Neuronal stem cell (in vitro differentiated cells): ENCODE measurements around the gene TRIM8.

Experiments
- DNase-seq: peaks from one replicate; pipeline ENCODE4 v3.0.0-alpha.2; 2013; ENCODE audit warnings: low spot score
- H2AFZ ChIP-seq: one replicate; pipeline ENCODE4 v1.6.1; 2013; ENCODE audit warnings: mild to moderate bottlenecking, low read length, inconsistent platforms
- H2AK5ac ChIP-seq: 2 replicates; pipeline ENCODE4 v1.6.1; 2013; ENCODE audit warnings: low read depth, mild to moderate bottlenecking, inconsistent platforms, low read length, moderate library complexity, mixed read lengths
- H2BK120ac ChIP-seq: 2 replicates; pipeline ENCODE4 v1.6.1; 2013; ENCODE audit warnings: low read depth, mild to moderate bottlenecking, inconsistent platforms, low read length, moderate library complexity, mixed read lengths
- H2BK12ac ChIP-seq: one replicate; pipeline ENCODE4 v1.6.1; 2013; ENCODE audit warnings: low read length, inconsistent platforms
- H2BK15ac ChIP-seq: 2 replicates; pipeline ENCODE4 v1.6.1; 2013; ENCODE audit warnings: mild to moderate bottlenecking, low read length, inconsistent platforms, mixed read lengths
- H2BK5ac ChIP-seq: one replicate; pipeline ENCODE4 v1.6.1; 2013; ENCODE audit warnings: inconsistent platforms, mild to moderate bottlenecking, low read length, moderate library complexity
- H3K14ac ChIP-seq: one replicate; pipeline ENCODE4 v1.6.1; 2013; ENCODE audit warnings: low read length, inconsistent platforms
- H3K18ac ChIP-seq: 2 replicates; pipeline ENCODE4 v1.6.1; 2013; ENCODE audit warnings: low read length, inconsistent platforms
- H3K23ac ChIP-seq: 2 replicates; pipeline ENCODE4 v1.6.1; 2013; ENCODE audit warnings: low read depth, mild to moderate bottlenecking, mixed read lengths, low read length, inconsistent platforms; ENCODE audit not compliant: poor library complexity
- H3K27ac ChIP-seq: replicated peaks from 3 replicates; pipeline ENCODE4 v1.5.1; 2013; ENCODE audit warnings: low read length, inconsistent platforms
- H3K27me3 ChIP-seq, 3 experiments: 2 replicates each; pipeline ENCODE4 v1.6.1; 2013; ENCODE audit warnings: low read length in 3 of 3, mild to moderate bottlenecking in 2 of 3, inconsistent platforms in 1 of 3, low read depth in 1 of 3, mixed read lengths in 1 of 3, moderate library complexity in 1 of 3; ENCODE audit not compliant: control insufficient read depth in 3 of 3, insufficient read depth in 3 of 3
- H3K36me3 ChIP-seq, 2 donors: replicated peaks in 1 of 2; 2 replicates each; pipeline ENCODE4 v1.6.1; 2013; ENCODE audit warnings: low read length in 2 of 2; ENCODE audit not compliant: control insufficient read depth in 2 of 2, insufficient read depth in 2 of 2
- H3K4ac ChIP-seq: 2 replicates; pipeline ENCODE4 v1.6.1; 2013; ENCODE audit warnings: inconsistent platforms, mild to moderate bottlenecking, low read length, moderate library complexity
- H3K4me1 ChIP-seq, 2 donors: 1 replicate in 1 of 2; 2 replicates in 1 of 2; pipeline ENCODE4 v1.6.1; 2013; ENCODE audit warnings: low read length in 2 of 2, low read depth in 1 of 2; ENCODE audit not compliant: control insufficient read depth in 2 of 2, insufficient read depth in 1 of 2
- H3K4me2 ChIP-seq: one replicate; pipeline ENCODE4 v1.6.1; 2013; ENCODE audit warnings: mild to moderate bottlenecking, low read length, inconsistent platforms; ENCODE audit not compliant: insufficient read depth, poor library complexity, severe bottlenecking
- H3K4me3 ChIP-seq, 2 donors: 2 replicates each; pipeline ENCODE4 v1.5.1; 2013; ENCODE audit warnings: low read length in 2 of 2, mild to moderate bottlenecking in 2 of 2, inconsistent platforms in 1 of 2, moderate library complexity in 1 of 2
- H3K79me1 ChIP-seq: one replicate; pipeline ENCODE4 v1.6.1; 2013; ENCODE audit warnings: low read depth, mild to moderate bottlenecking, inconsistent platforms, low read length, moderate library complexity
- H3K9ac ChIP-seq: one replicate; pipeline ENCODE4 v1.6.1; 2013; ENCODE audit warnings: mild to moderate bottlenecking, low read depth, low read length, inconsistent platforms; ENCODE audit not compliant: poor library complexity
- H3K9me3 ChIP-seq, 2 donors: replicated peaks in 1 of 2; 2 replicates each; pipeline versions ENCODE3 to v1.6.1; 2013; ENCODE audit warnings: low read length in 2 of 2, mild to moderate bottlenecking in 2 of 2, inconsistent platforms in 1 of 2, low read depth in 1 of 2, mixed read lengths in 1 of 2, moderate library complexity in 1 of 2; ENCODE audit not compliant: control insufficient read depth in 2 of 2, insufficient read depth in 1 of 2
- H4K8ac ChIP-seq: one replicate; pipeline ENCODE4 v1.6.1; 2013; ENCODE audit warnings: low read depth, mild to moderate bottlenecking, inconsistent platforms, low read length, moderate library complexity
- H4K91ac ChIP-seq: one replicate; pipeline ENCODE4 v1.6.1; 2013; ENCODE audit warnings: low read length, low read depth, mild to moderate bottlenecking, inconsistent platforms; ENCODE audit not compliant: poor library complexity
- whole genome bisulfite sequencing, 2 donors: extraction: QIAGEN DNeasy Blood & Tissue Kit; methylation state at CpG; one replicate each; pipeline ENCODE4 v1.1.7; 2013; ENCODE audit warnings: missing lambda C conversion rate in 2 of 2, mixed read lengths in 1 of 2; ENCODE audit not compliant: insufficient read length in 2 of 2, insufficient replicate concordance in 1 of 2; ENCODE audit errors: extremely low coverage in 2 of 2; 5-methylcytosine and 5-hydroxymethylcytosine counted together

Gene TRIM8

GRCh38 chr10:102675011-102675665 lies 30.9 kb downstream of the TRIM8 start:
- Histone ChIP-seq H3K9me3 (no peaks in the 10 kb centered on the region), H3K27ac (peak overlapping the region; percentile 64), H3K23ac (peak overlapping the region; percentile 8), H3K4me2 (no peak overlapping the region), H3K4ac (no peak overlapping the region), H3K14ac (peak overlapping the region; percentile 48), H3K4me1 (peaks cover 41 to 67% of the 10 kb centered on the region in 2 donors), H3K9ac (peak overlapping the region; percentile 64), H2BK5ac (no peak overlapping the region), H2AK5ac (peak overlapping the region; percentile 27), H2AFZ (no peak overlapping the region), H3K18ac (peak overlapping the region; percentile 73), H3K27me3 (no peaks in the 10 kb centered on the region), H4K8ac (no peak overlapping the region), H3K79me1 (peaks cover 2% of the 10 kb centered on the region), H2BK15ac (peak overlapping the region; percentile 42), H4K91ac (no peak overlapping the region), H3K4me3 (peak overlapping the region in 1 of 2 donors; percentile 35), H3K36me3 (no peaks in the 10 kb centered on the region), H2BK12ac (no peak overlapping the region), H2BK120ac (no peak overlapping the region)
- no CpG with 5 or more reads among the region's 8 CpGs for WGBS, 2 donors
- DNase-seq, result no peak

DNA sequence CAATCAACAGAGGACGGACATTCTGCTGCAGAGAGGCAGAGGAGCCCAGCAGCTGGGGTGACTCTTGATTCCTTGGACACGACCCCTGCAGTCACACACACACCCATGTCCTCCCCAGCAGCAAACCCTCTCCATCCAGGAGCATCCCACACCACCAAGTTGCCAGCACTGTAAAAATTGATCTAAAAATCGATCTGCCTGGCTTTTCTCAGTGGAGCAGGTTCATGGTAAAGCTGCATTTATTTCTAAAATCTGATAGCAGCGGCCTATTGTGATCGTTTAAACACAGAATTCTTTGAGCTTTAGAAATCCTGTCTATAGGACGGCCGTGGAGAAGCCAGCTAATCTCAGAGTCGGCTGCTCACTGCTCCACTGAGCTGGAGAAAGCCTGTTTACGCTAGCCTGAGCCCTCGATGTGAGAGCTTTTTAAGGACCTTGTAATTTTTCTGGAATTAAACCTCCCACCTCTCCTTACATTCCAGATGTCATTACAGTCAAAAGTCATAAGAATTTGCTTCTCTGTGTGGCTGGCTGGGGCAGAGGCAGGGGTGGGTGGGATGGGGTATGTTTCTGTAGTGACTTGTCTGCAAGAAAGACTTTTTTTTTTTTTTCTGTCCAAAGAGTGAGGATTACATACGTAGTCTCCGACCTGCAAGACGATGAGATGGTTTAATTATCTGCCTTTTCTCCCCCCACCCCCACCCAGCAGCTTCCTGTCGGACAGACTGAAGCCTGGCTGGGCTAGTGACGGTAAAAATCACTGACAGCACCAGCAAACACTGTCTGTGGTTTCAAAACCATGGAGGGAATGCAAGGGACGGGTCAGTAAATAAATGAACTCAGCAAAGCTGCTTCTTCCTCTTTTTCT lies 31.6 kb downstream of the TRIM8 start:
- peaks cover 41 to 59% of the 10 kb centered on the region in 2 donors for H3K4me1 ChIP-seq
- no CpG with 5 or more reads among the region's 16 CpGs for WGBS, 2 donors

DNA sequence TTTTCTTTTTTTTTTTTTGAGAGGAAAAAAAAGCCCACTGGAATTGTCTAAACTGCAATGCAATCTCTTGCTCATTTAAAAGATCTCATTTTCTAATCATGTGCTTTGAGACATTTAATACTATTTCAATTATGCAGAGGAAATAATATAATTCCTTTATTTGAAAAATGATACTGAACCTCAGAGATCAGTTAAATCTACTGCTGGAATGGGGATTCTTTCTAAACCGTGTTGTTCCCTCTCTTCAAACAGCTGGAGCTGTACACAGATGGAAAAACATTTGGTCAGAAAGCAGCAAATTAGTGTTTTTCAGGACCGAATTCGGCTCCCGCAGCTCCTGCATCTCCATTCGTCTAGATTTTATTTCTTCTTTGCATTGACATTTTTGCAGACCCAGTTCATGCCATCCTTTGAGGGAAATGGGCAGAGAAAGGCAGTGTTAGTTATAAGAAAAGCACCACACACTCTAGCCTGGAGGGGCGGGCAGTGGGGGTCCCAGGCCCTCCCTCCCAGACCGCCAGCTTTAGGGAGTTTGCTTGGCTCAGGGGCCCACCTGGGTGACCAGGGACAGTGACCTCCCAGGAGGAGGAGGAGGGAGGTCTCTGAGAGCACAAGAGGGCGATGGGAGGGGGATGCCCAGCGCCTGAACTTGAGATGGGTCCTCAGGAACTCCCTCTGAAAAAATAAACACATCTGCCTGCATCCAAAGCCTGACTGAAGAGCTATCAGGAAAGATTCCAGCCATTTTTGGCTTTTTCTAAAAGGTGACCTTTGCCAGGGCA lies 32.4 kb downstream of the TRIM8 start:
- Histone ChIP-seq H3K9ac (no peak overlapping the region), H3K4me1 (peaks cover 41 to 55% of the 10 kb centered on the region in 2 donors), H3K18ac (no peak overlapping the region), H3K4me3 (peak overlapping the region in 1 of 2 donors; percentile 35), H3K27me3 (no peaks in the 10 kb centered on the region), H2BK15ac (no peak overlapping the region), H3K4ac (no peak overlapping the region), H3K23ac (no peak overlapping the region), H4K91ac (no peak overlapping the region), H2BK12ac (no peak overlapping the region), H3K36me3 (peaks cover 8 to 9% of the 10 kb centered on the region in 2 donors), H3K9me3 (peaks cover 0 to 3% of the 10 kb centered on the region in 2 donors), H2BK120ac (no peak overlapping the region), H3K79me1 (no peaks in the 10 kb centered on the region), H2BK5ac (no peak overlapping the region), H3K4me2 (no peak overlapping the region), H2AFZ (no peak overlapping the region), H3K14ac (no peak overlapping the region), H2AK5ac (no peak overlapping the region), H3K27ac (no peak overlapping the region), H4K8ac (no peak overlapping the region)
- DNase-seq, result no peak
- no CpG with 5 or more reads among the region's 9 CpGs for WGBS, 2 donors

More for the DNA sequence above, 31.6 kb downstream of the TRIM8 start:
- Histone ChIP-seq H2BK12ac (no peak overlapping the region), H2AK5ac (peak overlapping the region; percentile 27), H3K27me3 (no peaks in the 10 kb centered on the region), H3K79me1 (no peaks in the 10 kb centered on the region), H2AFZ (peak overlapping the region; percentile 9), H3K4me3 (peak overlapping the region in 1 of 2 donors; percentile 35), H3K27ac (peak overlapping the region; percentile 64), H2BK120ac (no peak overlapping the region), H3K14ac (peak overlapping the region; percentile 48), H3K23ac (peak overlapping the region; percentile 8), H2BK5ac (no peak overlapping the region), H3K9me3 (no peaks in the 10 kb centered on the region), H3K36me3 (peaks cover 3 to 4% of the 10 kb centered on the region in 2 donors), H3K9ac (peak overlapping the region; percentile 64), H3K4ac (no peak overlapping the region), H3K18ac (peak overlapping the region; percentile 73), H3K4me2 (peak overlapping the region; percentile 21), H4K91ac (no peak overlapping the region), H2BK15ac (peak overlapping the region; percentile 42), H4K8ac (no peak overlapping the region)
- peak; percentile 40 for DNase-seq
